ENCODE measurements around the gene STKLD1.
"Not testable (repeated sequence)": the region's sequence is repeated elsewhere in the genome, so short reads cannot be mapped to it uniquely, and the experiment has no call there.

The STKLD1 gene

GRCh38 chr9:133389025-133389557 lies 12.9 kb downstream of the STKLD1 start:
- TF ChIP-seq CTCF (IDR thresholded peaks at IDR 0.05; ENCODE audit: low read depth, low read length) = no peak
- no peak overlapping the region for H3K27ac ChIP-seq
- no peak overlapping the region for H3K4me3 ChIP-seq (ENCODE audit: low read depth, low read length)
- no peaks in the 10 kb centered on the region for H3K36me3 ChIP-seq
- no peaks in the 10 kb centered on the region for H3K9me3 ChIP-seq (ENCODE audit: severe bottlenecking)
- DNase-seq = no peak
- no peaks in the 10 kb centered on the region for H3K27me3 ChIP-seq (ENCODE audit: insufficient read depth, low read depth, severe bottlenecking)

DNA sequence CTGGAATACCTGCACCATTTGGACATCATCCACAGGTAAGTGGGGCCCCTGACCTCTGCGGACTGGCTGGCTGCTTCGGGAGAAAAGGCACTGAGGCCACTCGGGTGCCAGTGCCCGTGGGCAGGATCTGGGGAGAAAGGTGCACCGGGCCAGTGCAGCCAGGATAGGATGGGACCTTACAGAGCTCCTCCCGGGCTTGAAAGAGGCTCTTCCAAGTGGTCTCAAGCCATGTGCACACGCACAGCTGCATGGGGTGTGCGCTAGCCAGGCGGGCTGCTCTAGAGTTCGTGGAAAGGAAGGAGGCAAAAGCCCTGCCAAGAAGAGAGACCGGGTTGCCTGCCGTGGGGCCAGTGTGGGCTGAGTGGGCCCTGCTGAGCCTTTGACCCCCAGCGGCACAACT lies 13.4 kb downstream of the STKLD1 start:
- H3K27me3 ChIP-seq (ENCODE audit: insufficient read depth, low read depth, severe bottlenecking) = no peaks in the 10 kb centered on the region
- H3K27ac ChIP-seq = no peak overlapping the region
- no peak for DNase-seq
- no peak overlapping the region for H3K4me3 ChIP-seq (ENCODE audit: low read depth, low read length)
- no peaks in the 10 kb centered on the region for H3K36me3 ChIP-seq
- no peak for TF ChIP-seq CTCF (IDR thresholded peaks at IDR 0.05; ENCODE audit: low read depth, low read length)
- no peaks in the 10 kb centered on the region for H3K9me3 ChIP-seq (ENCODE audit: severe bottlenecking)

DNA sequence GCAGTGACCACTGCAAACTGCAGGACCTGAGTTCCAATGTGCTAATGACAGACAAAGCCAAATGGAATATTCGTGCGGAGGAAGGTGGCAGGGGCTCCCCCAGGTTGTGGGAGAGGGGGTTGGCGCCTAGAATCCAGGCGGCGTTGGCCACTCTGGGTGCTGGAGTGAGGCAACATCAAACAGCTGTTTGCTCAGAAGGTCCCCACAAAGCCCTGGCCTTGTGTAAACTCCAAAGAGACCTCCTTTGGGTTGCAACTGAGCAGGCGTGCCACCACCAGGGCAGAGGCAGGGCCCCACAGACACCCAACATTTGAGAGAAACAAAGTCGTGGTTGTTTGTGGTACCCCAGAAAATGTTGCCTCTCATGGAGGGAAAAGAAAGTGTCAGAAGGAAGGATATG lies 14.5 kb downstream of the STKLD1 start:
- TF ChIP-seq CTCF (IDR thresholded peaks at IDR 0.05; ENCODE audit: low read depth, low read length) = no peak
- H3K36me3 ChIP-seq = no peaks in the 10 kb centered on the region
- no peaks in the 10 kb centered on the region for H3K9me3 ChIP-seq (ENCODE audit: severe bottlenecking)
- no peak for DNase-seq
- no peak overlapping the region for H3K27ac ChIP-seq
- H3K27me3 ChIP-seq (ENCODE audit: insufficient read depth, low read depth, severe bottlenecking) = no peaks in the 10 kb centered on the region
- no peak overlapping the region for H3K4me3 ChIP-seq (ENCODE audit: low read depth, low read length)

GRCh38 chr9:133391449-133391848 lies 15.3 kb downstream of the STKLD1 start:
- DNase-seq; H3K4me3 ChIP-seq (ENCODE audit: low read depth, low read length); H3K27ac ChIP-seq; H3K9me3 ChIP-seq (ENCODE audit: severe bottlenecking); H3K36me3 ChIP-seq; H3K27me3 ChIP-seq (ENCODE audit: insufficient read depth, low read depth, severe bottlenecking): not testable (repeated sequence)

DNA sequence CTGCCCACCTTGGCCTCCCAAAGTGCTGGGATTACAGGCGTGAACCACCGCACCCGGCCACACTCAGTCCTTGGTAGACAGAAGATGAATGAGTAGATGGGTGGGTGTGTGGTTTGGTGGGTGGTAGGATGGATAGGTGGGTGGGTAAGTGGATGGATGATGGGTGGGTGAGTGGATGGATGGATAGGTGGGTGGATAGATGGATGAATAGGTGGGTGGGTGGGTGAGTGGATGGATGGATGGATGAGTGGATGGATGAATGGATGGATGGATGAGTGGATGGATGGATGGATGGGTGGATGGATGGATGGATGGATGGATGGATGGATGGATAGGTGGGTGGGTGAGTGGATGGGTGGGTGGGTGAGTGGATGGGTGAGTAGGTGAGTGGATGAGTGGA lies 16.1 kb downstream of the STKLD1 start:
- H3K27ac ChIP-seq; DNase-seq; H3K27me3 ChIP-seq (ENCODE audit: insufficient read depth, low read depth, severe bottlenecking); H3K4me3 ChIP-seq (ENCODE audit: low read depth, low read length); H3K9me3 ChIP-seq (ENCODE audit: severe bottlenecking); H3K36me3 ChIP-seq: not testable (repeated sequence)

- Histone ChIP-seq H3K27ac (no peak overlapping the region), H3K27me3 (ENCODE audit: insufficient read depth, low read depth, severe bottlenecking) (no peaks in the 10 kb centered on the region), H3K9me3 (ENCODE audit: severe bottlenecking) (no peaks in the 10 kb centered on the region), H3K36me3 (no peaks in the 10 kb centered on the region), H3K4me3 (ENCODE audit: low read depth, low read length) (no peak overlapping the region)
- no peak for TF ChIP-seq CTCF (IDR thresholded peaks at IDR 0.05; ENCODE audit: low read depth, low read length)
- no peak for DNase-seq
Measured at GRCh38 chr9:133393399-133393798, 17.2 kb downstream of the STKLD1 start.

- H3K36me3 ChIP-seq = no peaks in the 10 kb centered on the region
- no peaks in the 10 kb centered on the region for H3K27me3 ChIP-seq (ENCODE audit: insufficient read depth, low read depth, severe bottlenecking)
- no peaks in the 10 kb centered on the region for H3K9me3 ChIP-seq (ENCODE audit: severe bottlenecking)
- no peak for DNase-seq
- no peak overlapping the region for H3K27ac ChIP-seq
- H3K4me3 ChIP-seq (ENCODE audit: low read depth, low read length) = no peak overlapping the region
- TF ChIP-seq CTCF (IDR thresholded peaks at IDR 0.05; ENCODE audit: low read depth, low read length) = no peak
Measured at GRCh38 chr9:133394687-133395271, 18.6 kb downstream of the STKLD1 start.

Data from WERI-Rb-1 (cell line).